Fibroblast of gingiva (primary cell): ENCODE measurements around the gene UBE2B.

ENCODE experiments used
- DNase-seq: peaks from one replicate; pipeline ENCODE4 v3.0.0-alpha.2; 2011; ENCODE audit warnings: low read depth

Gene UBE2B

GRCh38 chr5:134437847-134438581 lies 66.6 kb downstream of the UBE2B start:
- peak; percentile 92 for DNase-seq

GRCh38 chr5:134438721-134439123 lies 67.4 kb downstream of the UBE2B start:
- DNase-seq, result no peak

- DNase-seq, result peak; percentile 97
Observed at GRCh38 chr5:134439210-134439654, 67.9 kb downstream of the UBE2B start.

- no peak for DNase-seq
Observed at GRCh38 chr5:134440201-134440755, 68.9 kb downstream of the UBE2B start.
